Activated effector memory CD4-positive, alpha-beta T cell treated with anti-CD3 and anti-CD28 coated beads, Interleukin-2, amount 50 U/mL, for 16 hours (primary cell): Measurements from ENCODE around the gene ENDOV.

Experiments used
- DNase-seq: peaks from one replicate; pipeline ENCODE4 v3.0.0-alpha.2; 2020

ENDOV gene

GRCh38 chr17:80452173-80452915 lies 37.4 kb downstream of the ENDOV start:
- DNase-seq = no peak

GRCh38 chr17:80453126-80453997 lies 38.4 kb downstream of the ENDOV start:
- no peak for DNase-seq

- no peak for DNase-seq
These were observed 39.1 kb downstream of the ENDOV start for GRCh38 chr17:80453998-80454556.

GRCh38 chr17:80454557-80455335 lies 39.8 kb downstream of the ENDOV start:
- peak; percentile 98 for DNase-seq

- DNase-seq = peak; percentile 82
These were observed 40.4 kb downstream of the ENDOV start for GRCh38 chr17:80455336-80455710.

- DNase-seq = no peak
These were observed 40.8 kb downstream of the ENDOV start for GRCh38 chr17:80455784-80456183.

- no peak for DNase-seq
These were observed 41.7 kb downstream of the ENDOV start for GRCh38 chr17:80456465-80457235.

GRCh38 chr17:80457236-80457856 lies 42.4 kb downstream of the ENDOV start:
- DNase-seq = no peak

- no peak for DNase-seq
These were observed 43.0 kb downstream of the ENDOV start for GRCh38 chr17:80458016-80458415.

GRCh38 chr17:80459234-80459633 lies 44.3 kb downstream of the ENDOV start:
- no peak for DNase-seq

- no peak for DNase-seq
These were observed 45.5 kb downstream of the ENDOV start for GRCh38 chr17:80460429-80460834.

GRCh38 chr17:80461528-80462160 lies 46.7 kb downstream of the ENDOV start:
- no peak for DNase-seq

GRCh38 chr17:80463784-80464400 lies 48.9 kb downstream of the ENDOV start:
- DNase-seq = no peak

GRCh38 chr17:80464486-80464885 lies 49.5 kb downstream of the ENDOV start:
- DNase-seq = no peak

GRCh38 chr17:80465327-80465974 lies 50.5 kb downstream of the ENDOV start:
- DNase-seq = no peak

GRCh38 chr17:80466188-80466705 lies 51.3 kb downstream of the ENDOV start:
- DNase-seq = no peak

- DNase-seq = no peak
These were observed 53.3 kb downstream of the ENDOV start for GRCh38 chr17:80468242-80468641.

GRCh38 chr17:80468781-80469493 lies 54.0 kb downstream of the ENDOV start:
- DNase-seq = no peak

GRCh38 chr17:80469667-80470066 lies 54.7 kb downstream of the ENDOV start:
- DNase-seq = no peak
